Fibroblast of villous mesenchyme (primary cell): ENCODE results near the gene ZNF277. TPM values are rescaled to one million over a fixed set of nuclear protein-coding genes. Genes with fewer than 3 reads are reported as not detected.
A peak's percentile ranks its signal among the peaks of the same experiment; 100 is the strongest.

Experiments used
- DNase-seq: peaks from one replicate; pipeline ENCODE4 v3.0.0-alpha.2; 2010; ENCODE audit warnings: low read depth
- H3K4me3 ChIP-seq: 2 replicates; pipeline ENCODE4 v1.5.1; 2011; ENCODE audit warnings: low read depth, mild to moderate bottlenecking, low read length
- total RNA-seq: library from RNA; depleted of rRNA; stranded (reverse); fragments of >200 nt; gene quantifications from 2 replicates; pipeline ENCODE4 v1.2.3, GENCODE V29; 2012
- TF ChIP-seq, protein P1 (sequence below): IDR thresholded peaks from 2 replicates; pipeline ENCODE4 v1.5.1; 2012; ENCODE audit warnings: low read depth, mild to moderate bottlenecking, low read length; ENCODE audit not compliant: insufficient read depth

ZNF277 gene
- total RNA-seq, 1 donor: 29.8 TPM

DNA sequence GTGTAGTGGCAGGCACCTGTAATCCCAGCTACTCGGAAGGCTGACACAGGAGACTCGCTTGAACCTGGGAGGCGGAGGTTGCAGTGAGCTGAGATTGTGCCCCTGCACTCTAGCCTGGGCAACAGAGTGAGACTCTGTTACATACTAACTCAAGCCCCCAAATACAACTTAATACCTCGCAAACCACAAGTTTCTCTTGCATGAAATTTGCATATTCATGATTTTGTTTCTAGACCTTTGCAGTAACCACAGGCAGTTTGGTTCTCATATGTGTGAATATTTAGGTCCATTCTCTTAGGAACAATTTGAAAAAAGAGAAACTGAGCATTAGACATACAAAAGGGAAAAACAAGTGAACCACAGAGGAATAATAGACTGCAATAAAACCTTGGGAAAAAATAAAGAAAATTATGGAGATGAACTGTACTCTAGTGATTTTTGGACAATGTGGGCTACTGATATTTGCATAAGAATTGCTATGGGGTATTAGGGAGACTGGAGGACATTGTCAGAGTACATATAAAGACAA lies 77.0 kb downstream of the ZNF277 start:
- DNase-seq: no peak
- TF ChIP-seq, protein P1, sequence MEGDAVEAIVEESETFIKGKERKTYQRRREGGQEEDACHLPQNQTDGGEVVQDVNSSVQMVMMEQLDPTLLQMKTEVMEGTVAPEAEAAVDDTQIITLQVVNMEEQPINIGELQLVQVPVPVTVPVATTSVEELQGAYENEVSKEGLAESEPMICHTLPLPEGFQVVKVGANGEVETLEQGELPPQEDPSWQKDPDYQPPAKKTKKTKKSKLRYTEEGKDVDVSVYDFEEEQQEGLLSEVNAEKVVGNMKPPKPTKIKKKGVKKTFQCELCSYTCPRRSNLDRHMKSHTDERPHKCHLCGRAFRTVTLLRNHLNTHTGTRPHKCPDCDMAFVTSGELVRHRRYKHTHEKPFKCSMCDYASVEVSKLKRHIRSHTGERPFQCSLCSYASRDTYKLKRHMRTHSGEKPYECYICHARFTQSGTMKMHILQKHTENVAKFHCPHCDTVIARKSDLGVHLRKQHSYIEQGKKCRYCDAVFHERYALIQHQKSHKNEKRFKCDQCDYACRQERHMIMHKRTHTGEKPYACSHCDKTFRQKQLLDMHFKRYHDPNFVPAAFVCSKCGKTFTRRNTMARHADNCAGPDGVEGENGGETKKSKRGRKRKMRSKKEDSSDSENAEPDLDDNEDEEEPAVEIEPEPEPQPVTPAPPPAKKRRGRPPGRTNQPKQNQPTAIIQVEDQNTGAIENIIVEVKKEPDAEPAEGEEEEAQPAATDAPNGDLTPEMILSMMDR: no peak
- no peak overlapping the region for H3K4me3 ChIP-seq

DNA sequence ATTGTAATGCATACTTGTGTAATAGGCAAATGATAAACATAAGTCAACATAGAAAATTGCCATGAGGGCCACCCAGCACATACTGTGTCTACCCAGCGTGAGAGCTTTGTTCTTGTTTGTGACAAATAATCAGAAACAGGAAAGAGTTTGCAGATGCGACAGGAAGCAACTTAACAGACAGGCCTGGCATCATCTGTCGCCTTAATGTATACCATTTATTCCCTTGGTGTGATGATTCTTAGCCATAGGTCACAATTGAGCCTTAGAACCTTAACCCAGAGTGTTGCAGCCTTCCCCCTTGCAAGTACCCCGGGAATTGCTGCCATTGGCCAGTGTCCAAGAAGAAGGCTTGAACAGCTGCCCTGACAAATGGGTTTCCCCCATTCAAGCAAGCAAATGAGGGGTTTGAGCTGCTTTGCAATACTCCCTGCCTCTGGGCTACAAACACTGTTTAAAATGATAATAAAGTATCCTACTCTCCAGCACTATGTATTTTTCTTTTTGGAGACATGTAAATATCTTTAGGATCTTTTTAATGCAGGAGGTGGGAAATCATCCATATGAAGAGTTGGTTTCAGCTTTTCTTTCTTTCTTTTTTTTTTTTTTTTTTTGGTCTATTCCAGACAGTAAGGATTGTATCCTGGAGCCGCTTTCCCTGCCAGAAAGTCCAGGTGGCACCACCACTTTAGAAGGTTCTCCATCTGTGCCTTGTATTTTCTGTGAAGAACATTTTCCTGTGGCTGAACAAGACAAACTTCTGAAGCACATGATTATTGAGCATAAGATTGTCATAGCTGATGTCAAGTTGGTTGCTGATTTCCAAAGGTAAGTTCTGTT lies 80.0 kb downstream of the ZNF277 start:
- H3K4me3 ChIP-seq: no peak overlapping the region
- no peak for DNase-seq
- TF ChIP-seq, protein P1: no peak

DNA sequence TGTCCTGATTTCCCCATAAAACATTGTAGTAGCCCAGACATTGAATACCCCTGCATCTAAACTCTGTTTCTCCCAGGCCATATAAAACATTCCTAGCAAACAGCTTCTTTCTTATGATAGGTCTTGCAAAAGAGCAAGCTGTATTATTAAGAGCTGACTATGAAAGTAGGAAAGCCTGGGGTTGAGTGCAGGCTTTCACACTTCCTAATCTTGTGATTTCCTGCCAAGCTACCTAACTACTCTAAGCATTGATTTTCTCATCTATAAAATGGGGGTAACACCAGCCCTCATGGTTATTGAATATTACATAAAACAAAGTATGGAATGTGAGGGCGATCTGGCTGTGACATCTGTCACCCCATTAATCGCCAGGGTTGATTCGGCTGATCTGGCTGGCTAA lies 81.8 kb downstream of the ZNF277 start:
- TF ChIP-seq, protein P1: no peak
- DNase-seq: no peak
- no peak overlapping the region for H3K4me3 ChIP-seq

DNA sequence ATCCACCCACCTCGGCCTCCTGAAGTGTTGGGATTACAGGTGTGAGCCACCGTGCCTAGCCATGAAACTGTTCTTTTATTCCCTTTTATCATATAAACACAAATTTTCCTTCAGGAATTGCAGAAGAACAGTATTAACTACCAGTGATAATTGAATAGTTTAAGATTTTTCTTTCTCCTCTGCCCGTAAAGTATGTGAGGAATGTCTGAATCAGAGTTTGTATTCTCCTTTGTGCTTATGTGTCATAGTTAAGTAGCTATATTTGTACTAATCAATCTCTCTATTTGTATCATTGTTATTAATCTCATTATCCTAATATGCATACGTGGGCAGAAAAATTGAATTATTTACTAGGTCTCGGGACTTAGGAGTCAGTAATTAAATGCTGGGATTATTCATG lies 83.6 kb downstream of the ZNF277 start:
- peak; percentile 13 for DNase-seq

DNA sequence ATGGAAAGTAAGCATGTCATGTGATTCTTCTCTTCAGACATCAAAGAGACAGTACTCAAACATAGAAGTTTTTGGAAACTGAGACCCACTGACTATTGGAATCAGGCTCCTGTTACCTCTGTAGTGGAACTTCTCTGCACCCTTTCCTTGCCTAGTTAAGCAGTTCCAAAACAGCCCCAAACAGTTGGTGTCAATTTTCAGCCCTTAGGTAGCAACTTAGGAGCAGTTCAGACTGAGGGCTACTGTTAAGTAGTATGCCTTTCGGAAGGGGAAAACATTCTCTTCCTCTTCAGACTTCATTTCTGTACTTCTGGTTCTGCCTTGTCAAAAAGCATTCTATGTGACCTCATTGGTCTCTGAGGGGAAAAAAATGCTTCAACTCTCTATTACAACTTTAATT lies 85.7 kb downstream of the ZNF277 start:
- no peak for DNase-seq
- TF ChIP-seq, protein P1: no peak
- no peak overlapping the region for H3K4me3 ChIP-seq

More for the DNA sequence above, 83.6 kb downstream of the ZNF277 start:
- TF ChIP-seq, protein P1: no peak
- no peak overlapping the region for H3K4me3 ChIP-seq

DNA sequence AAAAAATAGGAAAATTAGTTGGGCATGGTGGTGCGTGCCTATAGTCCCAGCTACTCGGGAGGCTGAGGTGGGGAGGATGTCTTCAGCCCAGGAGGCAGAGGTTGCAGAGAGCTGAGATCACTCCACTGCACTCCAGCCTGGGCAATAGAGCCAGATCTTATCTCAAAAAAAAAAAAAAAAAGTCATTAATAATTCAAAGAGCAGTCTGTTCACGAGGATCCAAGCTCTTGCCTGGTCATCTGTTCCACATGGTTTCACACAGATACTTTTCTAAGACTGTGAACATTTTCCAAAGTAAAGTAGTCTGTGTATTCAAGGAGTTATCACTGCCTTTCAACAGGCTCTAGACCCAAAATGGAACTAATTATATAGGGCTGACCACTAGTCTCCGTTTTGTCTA lies 86.9 kb downstream of the ZNF277 start:
- H3K4me3 ChIP-seq: no peak overlapping the region
- TF ChIP-seq, protein P1: no peak
- no peak for DNase-seq
